A549 (cell line): ENCODE results near the gene GPNMB. TPM values are rescaled to one million over a fixed set of nuclear protein-coding genes. Genes with fewer than 3 reads are reported as not detected.

Experiments used
- ATAC-seq, 2 experiments: fragments of 200-7000 bp in 1 of 2; fragments of >200 bp in 1 of 2; cut with Nextera tagmentation in 1 of 2; cut with Tn5 transposase in 1 of 2; 3 replicates each; pipeline versions ENCODE4 v1.8.0 to v1.9.1; 2018 to 2020; ENCODE audit warnings: mild to moderate bottlenecking in 1 of 2, moderate library complexity in 1 of 2
- CTCF ChIA-PET: fragments of 300-600 bp; sonication (Branson Sonifier 250); formaldehyde crosslinking; extraction: SDS; loops from one replicate; lab custom pipeline; 2021; ENCODE audit warnings: antibody characterized with exemption, inconsistent platforms; lab: Yijun Ruan, JAX
- POLR2A ChIA-PET: fragments of 350-600 bp; formaldehyde crosslinking; extraction: SDS; loops from one replicate; lab custom pipeline; 2021; ENCODE audit warnings: antibody characterized with exemption, inconsistent platforms; lab: Yijun Ruan, JAX
- DNase-seq, 2 experiments: peaks; one replicate each; pipeline versions ENCODE4 v3.0.0 to v3.0.0-alpha.2; 2011 to 2016; ENCODE audit warnings: low read depth in 1 of 2, low spot score in 1 of 2
- FAIRE-seq: peaks from 2 replicates; lab custom pipeline; 2011; peaks lifted over from hg19 to GRCh38; lab: Jason Lieb, UNC
- H3K27ac ChIP-seq, 2 experiments: fragments of >200 bp; sonication (Bioruptor Twin); formaldehyde crosslinking; 3 replicates each; pipeline ENCODE4 v1.5.1; 2016 to 2017
- H3K4me1 ChIP-seq: fragments of >200 bp; sonication (Bioruptor Twin); formaldehyde crosslinking; 3 replicates; pipeline ENCODE4 v1.6.1; 2016
- H3K4me2 ChIP-seq: fragments of >200 bp; sonication (Bioruptor Twin); formaldehyde crosslinking; 3 replicates; pipeline ENCODE4 v1.6.1; 2016
- H3K4me3 ChIP-seq: fragments of >200 bp; sonication (Bioruptor Twin); formaldehyde crosslinking; 3 replicates; pipeline ENCODE4 v1.5.1; 2016
- H3K9me3 ChIP-seq: fragments of >200 bp; sonication (Bioruptor Twin); formaldehyde crosslinking; 3 replicates; pipeline ENCODE4 v1.6.1; 2016
- GATA3 ChIP-seq: IDR thresholded peaks from 2 replicates; pipeline ENCODE4 v1.6.1; 2012; ENCODE audit warnings: borderline replicate concordance
- HEYL ChIP-seq: fragments of 250-450 bp; sonication (Bioruptor Pico); IDR thresholded peaks from 2 replicates; pipeline ENCODE4 v1.8.0; 2021; ENCODE audit warnings: mild to moderate bottlenecking, moderate library complexity
- HOXB5 ChIP-seq: fragments of 250-450 bp; sonication (Bioruptor Pico); IDR thresholded peaks from 2 replicates; pipeline ENCODE4 v1.5.0; 2020; ENCODE audit warnings: mild to moderate bottlenecking, moderate library complexity
- JUNB ChIP-seq: fragments of >200 bp; sonication (Bioruptor Twin); formaldehyde crosslinking; IDR thresholded peaks from 2 replicates; pipeline ENCODE4 v1.6.1; 2016
- NFE2L2 ChIP-seq: fragments of 150-350 bp; conservative IDR thresholded peaks from 2 replicates; pipeline ENCODE4 v1.6.1; 2014; ENCODE audit warnings: low read length
- POLR2A ChIP-seq: IDR thresholded peaks from 2 replicates; pipeline ENCODE4 v1.6.1; 2012; ENCODE audit warnings: mild to moderate bottlenecking, low read length
- RARB ChIP-seq: fragments of 250-450 bp; sonication (Bioruptor Pico); IDR thresholded peaks from 2 replicates; pipeline ENCODE4 v1.8.0; 2021; ENCODE audit warnings: mild to moderate bottlenecking, moderate library complexity
- RFX5 ChIP-seq: fragments of 450-650 bp; IDR thresholded peaks from 2 replicates; pipeline ENCODE4 v1.7.1; 2014; ENCODE audit warnings: antibody characterized with exemption, mild to moderate bottlenecking, moderate library complexity
- SREBF2 ChIP-seq: fragments of 450-650 bp; IDR thresholded peaks from 2 replicates; pipeline ENCODE4 v1.6.1; 2014; ENCODE audit warnings: mild to moderate bottlenecking, moderate library complexity
- TFCP2L1 ChIP-seq: fragments of 250-450 bp; sonication (Bioruptor Pico); IDR thresholded peaks from 2 replicates; pipeline ENCODE4 v1.5.0; 2021; ENCODE audit warnings: mild to moderate bottlenecking
- ZSCAN20 ChIP-seq: fragments of 250-450 bp; sonication (Bioruptor Pico); IDR thresholded peaks from 2 replicates; pipeline ENCODE4 v1.8.0; 2022; ENCODE audit warnings: mild to moderate bottlenecking, moderate library complexity
- WGBS: methylation state at CpG from one replicate; pipeline ENCODE4 v1.1.6; 2017; ENCODE audit errors: missing lambda C conversion rate; 5-methylcytosine and 5-hydroxymethylcytosine counted together
- polyA plus RNA-seq, 4 experiments: library from polyadenylated mRNA; depleted of rRNA in 3 of 4; stranded (reverse); fragments of >200 nt; fragmentation: RNase III in 1 of 4; extraction: RNeasy Plus Mini Kit Qiagen cat#74134 plus additional on column Dnase treatment in 1 of 4; gene quantifications; 2 replicates in 3 of 4; 3 replicates in 1 of 4; pipeline ENCODE4 v1.2.3, GENCODE V29; 2011 to 2017
- TF ChIP-seq, protein P1 (sequence below): fragments of 150-350 bp; IDR thresholded peaks from 2 replicates; pipeline ENCODE4 v1.6.1; 2014; ENCODE audit warnings: low read depth, mild to moderate bottlenecking, low read length
- TF ChIP-seq, protein P2 (sequence below): IDR thresholded peaks from 2 replicates; pipeline ENCODE4 v1.6.1; 2012
- TF ChIP-seq, protein P3 (sequence below): fragments of >200 bp; sonication (Bioruptor Twin); formaldehyde crosslinking; IDR thresholded peaks from 3 replicates; pipeline ENCODE4 v1.5.1; 2016
- TF ChIP-seq, protein P4 (sequence below): fragments of 200-600 bp; sonication (generic); IDR thresholded peaks from 2 replicates; pipeline ENCODE4 v1.6.1; 2016; ENCODE audit warnings: antibody characterized with exemption, mild to moderate bottlenecking, moderate library complexity
- TF ChIP-seq, protein P5 (sequence below): fragments of >200 bp; sonication (Bioruptor Twin); formaldehyde crosslinking; IDR thresholded peaks from 3 replicates; pipeline ENCODE4 v1.6.1; 2016
- TF ChIP-seq, protein P6 (sequence below): fragments of 450-650 bp; IDR thresholded peaks from 2 replicates; pipeline ENCODE4 v1.6.1; 2014; ENCODE audit warnings: antibody characterized with exemption

GPNMB gene
- polyA plus RNA-seq, 2 of the 4 experiments (the other 2 are of a cell fraction): 3.3 to 4.7 TPM

DNA sequence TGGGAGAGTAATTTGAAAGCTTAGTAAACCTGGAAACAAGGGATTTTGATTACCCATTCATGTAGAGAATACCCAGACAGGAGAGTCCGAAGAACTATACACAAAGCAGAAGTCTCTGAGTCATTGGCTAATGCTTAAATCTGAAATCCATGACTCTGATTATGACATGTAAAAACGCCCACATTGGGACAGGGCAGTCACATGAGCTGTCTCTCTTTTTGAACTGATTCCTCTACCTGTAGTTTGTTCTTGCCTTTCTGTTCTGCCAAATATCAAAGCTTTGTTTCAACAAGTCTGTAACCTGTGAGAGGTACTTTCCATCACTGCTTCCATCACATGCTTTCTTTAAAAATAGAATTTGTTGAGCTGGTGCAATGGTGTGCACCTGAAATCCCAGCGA is 4.3 kb upstream of the GPNMB start:
- Histone ChIP-seq H3K4me1 (no peaks in the 10 kb centered on the region), H3K27ac (no peak overlapping the region), H3K4me2 (no peak overlapping the region)
- ATAC-seq: no peak
- no peak for DNase-seq
- FAIRE-seq: no peak
- CTCF ChIA-PET: interaction anchor here (1.2 to 1.5 kb wide), 3 partner anchors 31 to 58 kb away, joined by 3 to 6 read pairs (median 4); no protein-coding TSS in a partner anchor
- TF ChIP-seq, protein P1, sequence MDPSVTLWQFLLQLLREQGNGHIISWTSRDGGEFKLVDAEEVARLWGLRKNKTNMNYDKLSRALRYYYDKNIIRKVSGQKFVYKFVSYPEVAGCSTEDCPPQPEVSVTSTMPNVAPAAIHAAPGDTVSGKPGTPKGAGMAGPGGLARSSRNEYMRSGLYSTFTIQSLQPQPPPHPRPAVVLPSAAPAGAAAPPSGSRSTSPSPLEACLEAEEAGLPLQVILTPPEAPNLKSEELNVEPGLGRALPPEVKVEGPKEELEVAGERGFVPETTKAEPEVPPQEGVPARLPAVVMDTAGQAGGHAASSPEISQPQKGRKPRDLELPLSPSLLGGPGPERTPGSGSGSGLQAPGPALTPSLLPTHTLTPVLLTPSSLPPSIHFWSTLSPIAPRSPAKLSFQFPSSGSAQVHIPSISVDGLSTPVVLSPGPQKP: no peak
- no peak for TF ChIP-seq POLR2A
- TF ChIP-seq, protein P2, sequence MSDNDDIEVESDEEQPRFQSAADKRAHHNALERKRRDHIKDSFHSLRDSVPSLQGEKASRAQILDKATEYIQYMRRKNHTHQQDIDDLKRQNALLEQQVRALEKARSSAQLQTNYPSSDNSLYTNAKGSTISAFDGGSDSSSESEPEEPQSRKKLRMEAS: no peak
- no peak for TF ChIP-seq ZSCAN20 (CRISPR knock-in tag)
- no peak for TF ChIP-seq JUNB
- TF ChIP-seq, protein P3, sequence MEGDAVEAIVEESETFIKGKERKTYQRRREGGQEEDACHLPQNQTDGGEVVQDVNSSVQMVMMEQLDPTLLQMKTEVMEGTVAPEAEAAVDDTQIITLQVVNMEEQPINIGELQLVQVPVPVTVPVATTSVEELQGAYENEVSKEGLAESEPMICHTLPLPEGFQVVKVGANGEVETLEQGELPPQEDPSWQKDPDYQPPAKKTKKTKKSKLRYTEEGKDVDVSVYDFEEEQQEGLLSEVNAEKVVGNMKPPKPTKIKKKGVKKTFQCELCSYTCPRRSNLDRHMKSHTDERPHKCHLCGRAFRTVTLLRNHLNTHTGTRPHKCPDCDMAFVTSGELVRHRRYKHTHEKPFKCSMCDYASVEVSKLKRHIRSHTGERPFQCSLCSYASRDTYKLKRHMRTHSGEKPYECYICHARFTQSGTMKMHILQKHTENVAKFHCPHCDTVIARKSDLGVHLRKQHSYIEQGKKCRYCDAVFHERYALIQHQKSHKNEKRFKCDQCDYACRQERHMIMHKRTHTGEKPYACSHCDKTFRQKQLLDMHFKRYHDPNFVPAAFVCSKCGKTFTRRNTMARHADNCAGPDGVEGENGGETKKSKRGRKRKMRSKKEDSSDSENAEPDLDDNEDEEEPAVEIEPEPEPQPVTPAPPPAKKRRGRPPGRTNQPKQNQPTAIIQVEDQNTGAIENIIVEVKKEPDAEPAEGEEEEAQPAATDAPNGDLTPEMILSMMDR: no peak
- no peak for TF ChIP-seq SREBF2
- TF ChIP-seq, protein P4, sequence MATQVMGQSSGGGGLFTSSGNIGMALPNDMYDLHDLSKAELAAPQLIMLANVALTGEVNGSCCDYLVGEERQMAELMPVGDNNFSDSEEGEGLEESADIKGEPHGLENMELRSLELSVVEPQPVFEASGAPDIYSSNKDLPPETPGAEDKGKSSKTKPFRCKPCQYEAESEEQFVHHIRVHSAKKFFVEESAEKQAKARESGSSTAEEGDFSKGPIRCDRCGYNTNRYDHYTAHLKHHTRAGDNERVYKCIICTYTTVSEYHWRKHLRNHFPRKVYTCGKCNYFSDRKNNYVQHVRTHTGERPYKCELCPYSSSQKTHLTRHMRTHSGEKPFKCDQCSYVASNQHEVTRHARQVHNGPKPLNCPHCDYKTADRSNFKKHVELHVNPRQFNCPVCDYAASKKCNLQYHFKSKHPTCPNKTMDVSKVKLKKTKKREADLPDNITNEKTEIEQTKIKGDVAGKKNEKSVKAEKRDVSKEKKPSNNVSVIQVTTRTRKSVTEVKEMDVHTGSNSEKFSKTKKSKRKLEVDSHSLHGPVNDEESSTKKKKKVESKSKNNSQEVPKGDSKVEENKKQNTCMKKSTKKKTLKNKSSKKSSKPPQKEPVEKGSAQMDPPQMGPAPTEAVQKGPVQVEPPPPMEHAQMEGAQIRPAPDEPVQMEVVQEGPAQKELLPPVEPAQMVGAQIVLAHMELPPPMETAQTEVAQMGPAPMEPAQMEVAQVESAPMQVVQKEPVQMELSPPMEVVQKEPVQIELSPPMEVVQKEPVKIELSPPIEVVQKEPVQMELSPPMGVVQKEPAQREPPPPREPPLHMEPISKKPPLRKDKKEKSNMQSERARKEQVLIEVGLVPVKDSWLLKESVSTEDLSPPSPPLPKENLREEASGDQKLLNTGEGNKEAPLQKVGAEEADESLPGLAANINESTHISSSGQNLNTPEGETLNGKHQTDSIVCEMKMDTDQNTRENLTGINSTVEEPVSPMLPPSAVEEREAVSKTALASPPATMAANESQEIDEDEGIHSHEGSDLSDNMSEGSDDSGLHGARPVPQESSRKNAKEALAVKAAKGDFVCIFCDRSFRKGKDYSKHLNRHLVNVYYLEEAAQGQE: no peak
- TF ChIP-seq HEYL (CRISPR knock-in tag): no peak
- no peak for TF ChIP-seq HOXB5
- TF ChIP-seq, protein P5, sequence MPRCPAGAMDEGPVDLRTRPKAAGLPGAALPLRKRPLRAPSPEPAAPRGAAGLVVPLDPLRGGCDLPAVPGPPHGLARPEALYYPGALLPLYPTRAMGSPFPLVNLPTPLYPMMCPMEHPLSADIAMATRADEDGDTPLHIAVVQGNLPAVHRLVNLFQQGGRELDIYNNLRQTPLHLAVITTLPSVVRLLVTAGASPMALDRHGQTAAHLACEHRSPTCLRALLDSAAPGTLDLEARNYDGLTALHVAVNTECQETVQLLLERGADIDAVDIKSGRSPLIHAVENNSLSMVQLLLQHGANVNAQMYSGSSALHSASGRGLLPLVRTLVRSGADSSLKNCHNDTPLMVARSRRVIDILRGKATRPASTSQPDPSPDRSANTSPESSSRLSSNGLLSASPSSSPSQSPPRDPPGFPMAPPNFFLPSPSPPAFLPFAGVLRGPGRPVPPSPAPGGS: no peak
- TF ChIP-seq, all 56 proteins: peak for 0
- H3K4me3 ChIP-seq: no peak overlapping the region
- POLR2A ChIA-PET: no interaction called here
- H3K9me3 ChIP-seq: no peaks in the 10 kb centered on the region
- 23% methylated on average over 3 of the region's 3 CpGs for WGBS

DNA sequence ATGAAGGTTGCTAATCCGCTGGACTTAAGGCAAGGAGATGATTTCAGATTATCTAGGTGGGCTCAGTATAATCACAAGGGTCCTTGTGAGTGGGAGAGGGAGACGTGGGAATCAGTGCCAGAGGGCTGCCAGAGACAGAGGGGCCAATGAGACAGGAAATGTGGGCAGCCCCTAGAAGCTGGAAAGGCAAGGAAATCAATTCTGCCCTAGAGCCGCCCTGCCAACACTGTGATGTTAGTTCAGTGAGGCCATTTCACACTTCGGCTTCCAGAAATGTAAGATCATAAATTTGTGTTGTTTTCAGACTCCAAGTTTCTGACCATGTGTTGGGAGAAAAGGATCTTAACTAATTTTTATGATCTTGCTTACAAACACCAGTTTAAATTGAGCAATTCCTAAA is 3.6 kb upstream of the GPNMB start:
- WGBS: 80% methylated on average over 4 of the region's 4 CpGs

More for the DNA sequence above, 3.6 kb upstream of the GPNMB start:
- ATAC-seq (no peak), DNase-seq (no peak), FAIRE-seq (no peak)
- Histone ChIP-seq H3K27ac (no peak overlapping the region), H3K4me1 (no peaks in the 10 kb centered on the region), H3K4me2 (0 out of 3 replicates have a peak overlapping the region, but pooled peaks have one; percentile 52), H3K4me3 (no peak overlapping the region), H3K9me3 (no peaks in the 10 kb centered on the region)
- TF ChIP-seq RFX5: no peak
- TF ChIP-seq, protein P3: no peak
- no peak for TF ChIP-seq GATA3
- TF ChIP-seq, protein P4: no peak
- no peak for TF ChIP-seq RARB (CRISPR knock-in tag)
- no peak for TF ChIP-seq TFCP2L1 (CRISPR knock-in tag)
- TF ChIP-seq, protein P6, sequence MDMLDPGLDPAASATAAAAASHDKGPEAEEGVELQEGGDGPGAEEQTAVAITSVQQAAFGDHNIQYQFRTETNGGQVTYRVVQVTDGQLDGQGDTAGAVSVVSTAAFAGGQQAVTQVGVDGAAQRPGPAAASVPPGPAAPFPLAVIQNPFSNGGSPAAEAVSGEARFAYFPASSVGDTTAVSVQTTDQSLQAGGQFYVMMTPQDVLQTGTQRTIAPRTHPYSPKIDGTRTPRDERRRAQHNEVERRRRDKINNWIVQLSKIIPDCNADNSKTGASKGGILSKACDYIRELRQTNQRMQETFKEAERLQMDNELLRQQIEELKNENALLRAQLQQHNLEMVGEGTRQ: no peak
- no peak for TF ChIP-seq NFE2L2
- TF ChIP-seq POLR2A: no peak
- TF ChIP-seq, protein P5: no peak
- ChIA-PET POLR2A (no interaction called here), CTCF (interaction anchor here (0.8 to 1.5 kb wide), 6 partner anchors 11 to 157 kb away, joined by 3 to 6 read pairs (median 3); no protein-coding TSS in a partner anchor)
